NOMO-1 treated with DMSO at 0.1 percent for 48 hours (cell line): ENCODE data around the gene VWC2.
"Not testable (repeated sequence)": the region's sequence is repeated elsewhere in the genome, so short reads cannot be mapped to it uniquely, and the experiment has no call there.

Source experiments
- DNase-seq: peaks from one replicate; lab custom pipeline; 2025; ENCODE audit not compliant: unreplicated experiment; lab: John Stamatoyannopoulos, UW

Gene VWC2

GRCh38 chr7:49848211-49848841 is 74.9 kb downstream of the VWC2 start:
- DNase-seq: no peak

DNA sequence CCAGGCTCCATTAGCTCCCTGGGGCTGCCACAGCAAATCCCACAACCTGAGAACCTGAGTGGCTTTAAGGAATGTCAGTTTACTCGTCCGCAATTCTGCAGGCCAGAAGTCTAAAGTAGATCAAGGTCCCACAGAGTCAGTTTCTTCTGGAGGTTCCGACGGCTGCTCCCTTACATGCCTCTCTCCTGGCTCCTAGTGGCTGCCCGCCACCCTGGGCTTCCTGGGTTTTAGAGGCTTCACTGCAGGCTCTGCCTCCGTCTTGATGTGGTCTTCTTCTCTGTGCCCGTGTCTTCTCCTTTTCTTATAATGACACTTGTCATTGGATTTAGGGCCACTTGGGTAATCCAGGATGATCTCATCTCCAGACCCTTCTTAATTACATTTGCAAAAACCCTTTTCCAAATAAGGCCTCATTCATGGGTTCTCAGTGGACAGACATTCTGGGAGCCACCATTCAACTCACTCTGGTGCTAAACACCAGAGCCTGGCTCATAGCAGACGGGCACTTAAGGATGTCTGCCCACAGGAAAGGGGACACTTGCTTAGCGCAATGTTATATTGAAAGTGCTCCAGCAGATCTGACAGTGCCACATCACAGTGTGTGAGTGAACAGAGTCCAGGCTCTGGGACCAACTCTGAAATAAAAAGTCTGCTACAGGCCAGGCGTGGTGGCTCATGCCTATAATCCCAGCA is 77.6 kb downstream of the VWC2 start:
- DNase-seq: no peak

DNA sequence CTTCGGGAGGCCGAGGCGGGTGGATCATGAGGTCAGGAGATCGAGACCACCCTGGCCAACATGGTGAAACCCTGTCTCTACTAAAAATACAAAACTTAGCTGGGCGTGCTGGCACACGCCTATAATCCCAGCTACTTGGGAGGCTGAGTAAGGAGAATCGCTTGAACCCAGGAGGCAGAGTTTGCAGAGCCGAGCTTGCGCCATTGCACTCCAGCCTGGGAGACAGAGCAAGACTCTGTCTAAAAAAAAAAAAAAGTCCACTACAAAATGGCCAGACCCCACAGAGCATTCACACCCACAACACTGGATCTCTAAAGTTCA is 78.1 kb downstream of the VWC2 start:
- not testable (repeated sequence) for DNase-seq

DNA sequence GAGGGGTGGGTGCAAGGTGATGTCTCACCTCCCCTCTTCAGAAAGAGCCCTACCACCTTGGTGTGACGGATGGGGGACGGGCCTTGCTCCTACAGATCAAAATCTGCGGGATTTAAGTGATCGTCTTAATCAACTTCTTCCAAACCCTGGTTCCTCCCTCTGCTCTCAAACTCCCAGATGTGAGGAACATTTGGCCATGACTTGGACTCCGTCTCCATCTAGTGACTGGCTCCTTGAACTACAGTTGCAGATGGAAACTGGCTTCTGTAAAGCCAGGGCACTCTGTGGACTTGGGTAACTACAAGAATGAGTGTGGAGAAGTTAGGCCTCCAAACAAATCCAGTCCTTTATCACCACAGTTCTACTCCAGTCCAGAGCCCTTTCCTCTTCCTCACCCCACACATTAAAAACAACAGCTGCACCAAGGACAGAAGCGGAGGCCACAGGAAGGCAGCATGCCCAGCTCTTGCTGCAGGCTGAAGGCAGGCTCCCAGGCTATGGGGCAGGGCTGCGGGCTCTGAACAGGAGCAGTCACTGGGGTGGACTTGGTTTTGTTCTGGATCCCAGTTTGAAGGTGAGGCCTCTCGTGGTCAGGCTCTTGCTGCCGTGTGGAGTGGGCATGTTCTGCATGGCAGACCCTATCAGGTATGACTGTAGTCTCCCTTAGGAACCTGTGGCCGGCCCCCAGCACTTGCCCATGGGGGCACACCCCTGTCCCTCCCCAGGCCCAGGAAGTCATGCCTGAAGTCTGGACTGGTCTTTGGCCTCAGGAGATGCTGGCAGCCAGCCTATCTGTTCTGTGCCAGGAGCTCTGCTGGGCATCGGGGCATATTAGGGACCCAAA is 79.4 kb downstream of the VWC2 start:
- peak; percentile 66 for DNase-seq

DNA sequence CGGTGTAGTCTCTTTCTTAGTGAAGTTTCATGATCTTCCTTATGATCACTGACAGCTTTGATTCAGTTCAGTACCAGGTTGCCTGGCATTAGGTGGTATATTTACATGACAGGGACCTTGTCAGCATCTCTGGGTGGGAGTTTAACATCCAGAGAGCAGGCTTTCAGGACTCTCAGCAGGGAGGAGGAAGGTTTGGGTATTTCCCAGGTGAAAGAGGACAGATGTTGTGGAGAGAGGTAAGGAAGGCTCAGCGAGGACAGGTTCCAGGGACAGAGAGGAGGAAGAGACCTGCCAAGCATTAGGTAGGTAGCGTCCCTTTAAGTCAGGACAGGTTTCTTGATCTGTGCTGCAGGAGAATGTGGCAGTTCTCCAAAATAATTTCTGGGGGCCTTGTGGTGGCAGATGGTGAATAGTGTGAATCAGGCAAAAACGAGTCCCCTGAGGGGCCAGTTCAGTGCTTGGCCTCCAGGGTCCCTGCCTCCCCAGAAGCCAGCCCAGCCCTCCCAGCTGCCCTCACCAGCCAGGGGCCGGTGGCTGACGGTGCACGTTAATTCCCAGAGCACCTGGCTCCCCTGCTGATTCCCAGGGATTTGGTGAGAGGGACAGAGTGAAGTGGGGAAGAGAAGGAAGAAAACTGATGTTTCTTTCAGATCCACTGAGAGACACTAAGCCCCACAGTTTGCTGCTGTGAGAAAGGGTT is 82.0 kb downstream of the VWC2 start:
- DNase-seq: no peak

DNA sequence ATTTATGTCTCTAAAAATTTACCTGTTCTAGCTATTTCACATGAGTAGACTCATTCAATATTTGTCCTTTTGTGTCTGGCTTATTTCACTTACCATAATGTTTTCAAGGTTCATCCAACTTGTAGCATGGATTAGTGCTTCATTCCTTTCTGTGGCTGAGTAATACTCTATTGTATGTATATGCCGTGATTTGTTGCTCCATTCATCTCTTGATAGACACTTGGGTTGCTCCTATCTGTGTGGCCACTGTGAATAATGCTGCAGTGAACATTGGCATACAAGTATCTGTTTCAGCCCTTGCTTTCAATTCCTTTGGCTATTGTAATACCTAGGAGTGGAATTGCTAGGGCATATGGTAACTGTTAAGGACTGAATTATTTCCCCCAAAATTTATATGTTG is 86.9 kb downstream of the VWC2 start:
- DNase-seq: no peak

DNA sequence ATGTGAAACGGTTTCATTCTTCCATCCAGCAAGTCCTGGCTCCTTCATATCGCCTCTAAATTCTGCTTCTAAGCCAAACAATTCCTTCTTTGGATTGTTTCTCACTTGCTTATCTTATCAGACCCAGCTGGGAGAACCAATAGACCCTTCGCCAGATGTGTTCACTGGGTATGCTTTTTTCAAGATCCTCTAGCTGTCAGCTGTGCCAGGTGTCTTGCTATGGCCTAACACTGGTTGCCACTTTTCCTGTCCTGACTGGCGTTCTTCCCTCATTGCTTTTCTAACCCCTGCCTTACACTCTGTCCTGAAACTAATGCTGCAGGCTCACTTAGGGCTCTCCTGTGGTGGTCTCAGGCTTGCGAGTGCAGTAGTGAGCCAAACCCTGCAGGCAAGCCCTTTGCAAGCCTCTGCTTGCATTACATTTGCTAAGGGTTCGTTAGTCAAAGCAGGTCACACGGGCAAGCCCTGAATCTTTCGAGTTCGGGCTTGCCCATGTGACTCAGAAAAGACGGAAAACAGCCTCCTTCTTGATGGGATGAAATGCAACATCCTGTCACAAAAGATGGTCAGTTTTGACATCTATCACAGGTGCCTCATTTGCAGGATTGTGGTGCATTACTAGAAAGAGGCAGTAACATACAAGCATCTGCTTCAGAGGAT is 92.8 kb downstream of the VWC2 start:
- DNase-seq: no peak

- DNase-seq: no peak
Measured at GRCh38 chr7:49866910-49867309, 93.5 kb downstream of the VWC2 start.

GRCh38 chr7:49873420-49873819 is 100.0 kb downstream of the VWC2 start:
- no peak for DNase-seq

DNA sequence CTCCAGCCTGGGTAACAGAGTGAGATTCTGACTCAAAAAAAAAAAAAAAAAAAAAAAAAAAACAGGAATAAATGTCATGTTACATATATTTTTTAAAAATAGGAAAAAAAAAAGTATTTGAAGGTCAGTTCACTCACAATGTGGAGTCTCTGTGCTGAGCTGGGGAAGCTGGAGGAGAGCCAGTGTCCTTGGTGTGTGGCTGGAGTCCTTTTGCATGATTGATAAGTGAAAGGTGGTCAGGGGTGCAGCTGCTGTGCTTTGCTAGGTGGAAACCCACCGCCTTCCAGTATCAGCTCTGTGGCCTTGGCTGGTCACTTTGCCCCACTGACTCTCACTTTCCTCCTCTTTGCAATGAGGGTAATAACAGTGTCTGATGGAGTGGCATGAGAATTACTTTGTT is 101.9 kb downstream of the VWC2 start:
- DNase-seq: no peak

DNA sequence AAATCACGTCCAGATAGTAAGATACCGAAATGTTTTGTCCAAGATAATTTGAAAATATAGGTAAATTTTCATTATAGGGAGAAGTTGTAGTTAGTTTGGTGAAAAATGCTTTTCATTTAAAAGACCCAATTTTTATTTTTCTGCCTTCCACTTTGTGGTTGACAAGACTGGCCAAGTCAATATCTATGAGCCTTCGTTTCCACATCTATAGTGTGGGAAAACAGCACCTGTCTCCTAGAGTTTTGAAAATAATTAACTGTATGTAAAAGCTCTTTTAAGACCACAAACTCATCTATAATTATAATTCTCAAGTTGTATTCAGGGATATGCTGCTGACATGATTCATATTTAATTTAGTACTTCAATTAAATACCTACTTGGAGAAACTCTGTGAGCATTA is 102.8 kb downstream of the VWC2 start:
- DNase-seq: no peak

GRCh38 chr7:49878089-49878488 is 104.7 kb downstream of the VWC2 start:
- no peak for DNase-seq

- DNase-seq: no peak
Measured at GRCh38 chr7:49878627-49879026, 105.2 kb downstream of the VWC2 start.

DNA sequence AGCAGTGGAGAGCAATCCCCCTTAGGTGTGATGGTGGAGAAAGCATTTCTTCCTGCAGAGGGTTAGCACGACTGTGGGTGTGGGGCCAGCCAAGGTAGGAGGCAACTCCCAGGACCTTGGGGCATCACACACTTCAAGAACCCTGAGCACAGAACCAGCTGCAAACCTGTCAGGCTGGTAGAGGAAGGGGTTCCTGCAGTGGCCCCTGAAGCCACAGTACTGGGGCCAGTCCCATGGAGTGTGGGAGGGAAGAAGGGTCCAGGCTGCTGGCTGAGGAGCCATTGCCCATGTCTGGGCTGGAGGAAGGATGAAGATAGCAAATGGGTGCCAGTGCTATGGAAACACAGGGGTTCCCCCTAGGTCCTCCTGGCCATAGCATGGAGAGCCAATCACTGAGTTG is 110.5 kb downstream of the VWC2 start:
- no peak for DNase-seq

DNA sequence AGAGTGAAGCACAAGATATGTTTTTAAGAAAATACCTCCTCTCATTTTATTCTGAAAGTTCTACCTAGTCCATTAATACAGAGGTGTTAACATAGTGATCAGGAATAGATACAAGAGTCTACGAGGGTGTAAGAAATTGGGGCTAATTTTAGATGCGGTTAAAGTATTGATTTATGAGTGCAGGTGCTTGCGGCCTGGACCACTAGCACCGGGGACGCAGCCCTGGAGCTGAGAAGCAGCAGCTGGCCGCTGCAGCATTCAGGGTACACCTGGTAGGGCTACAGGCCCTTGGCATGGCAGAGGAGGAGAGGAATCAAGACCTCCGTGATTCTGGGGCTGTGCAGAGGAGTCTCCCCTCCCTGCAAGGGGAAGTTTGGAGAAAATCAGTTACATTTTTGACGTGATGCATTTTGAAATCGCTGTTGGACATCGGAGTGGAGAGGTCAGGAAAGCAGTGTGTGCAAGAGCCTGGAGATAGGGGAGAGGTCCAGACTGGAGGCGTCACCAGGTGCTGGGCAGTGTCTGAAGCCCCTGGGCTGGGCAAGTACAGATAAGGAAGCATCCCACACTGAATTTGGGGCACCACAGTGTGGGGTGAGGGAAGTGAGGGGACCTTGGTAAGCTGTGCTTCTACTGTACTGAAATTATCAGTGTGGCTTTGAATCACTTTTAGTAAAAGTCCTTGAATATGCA is 112.3 kb downstream of the VWC2 start:
- no peak for DNase-seq

- no peak for DNase-seq
Measured at GRCh38 chr7:49892481-49892880, 119.0 kb downstream of the VWC2 start.

GRCh38 chr7:49893131-49893530 is 119.7 kb downstream of the VWC2 start:
- DNase-seq: no peak

GRCh38 chr7:49894543-49894942 is 121.1 kb downstream of the VWC2 start:
- no peak for DNase-seq

DNA sequence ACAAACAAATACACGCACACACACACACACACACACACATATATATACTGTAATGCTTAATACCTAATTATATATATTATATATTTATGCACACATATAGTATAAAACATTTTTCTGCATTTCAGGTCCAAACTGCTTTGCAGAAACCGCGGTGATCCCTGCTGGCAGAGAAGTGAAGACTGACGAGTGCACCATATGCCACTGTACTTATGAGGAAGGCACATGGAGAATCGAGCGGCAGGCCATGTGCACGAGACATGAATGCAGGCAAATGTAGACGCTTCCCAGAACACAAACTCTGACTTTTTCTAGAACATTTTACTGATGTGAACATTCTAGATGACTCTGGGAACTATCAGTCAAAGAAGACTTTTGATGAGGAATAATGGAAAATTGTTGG is 138.5 kb downstream of the VWC2 start:
- DNase-seq: no peak

GRCh38 chr7:49926720-49927119 is 153.3 kb downstream of the VWC2 start:
- DNase-seq: no peak

DNA sequence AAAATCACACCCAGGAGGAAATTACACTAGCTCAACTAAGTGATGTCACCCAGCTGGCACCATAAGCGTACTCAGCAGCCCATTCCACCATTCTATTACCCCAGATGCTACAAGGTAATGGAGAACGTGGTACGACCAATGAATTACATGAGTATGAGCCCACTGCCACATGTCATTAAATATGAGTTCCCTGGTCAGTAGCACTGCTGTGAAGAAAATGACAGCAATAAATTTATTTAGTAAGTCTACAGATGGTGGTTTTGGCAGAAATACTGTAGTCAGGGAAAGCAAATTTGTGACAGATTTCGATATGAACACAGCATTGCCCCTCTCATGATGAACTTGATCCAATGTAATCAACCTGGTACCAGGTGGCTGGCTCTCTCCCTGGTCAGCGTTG is 154.2 kb downstream of the VWC2 start:
- no peak for DNase-seq
